GM12801 (cell line): ENCODE data around the gene ACSL1.

Source experiments
- CTCF ChIP-seq: IDR thresholded peaks from one replicate; pipeline ENCODE4 v1.5.1; 2011; ENCODE audit warnings: control low read depth; ENCODE audit not compliant: insufficient read length; ENCODE audit errors: extremely low read depth

The ACSL1 gene

GRCh38 chr4:184825896-184826690 lies at the start of gene ACSL1:
TSS of gene ACSL1 (minus strand) at chr4:184825968. CDS start at chr4:184803514, 22,454 bp downstream.
- TF ChIP-seq CTCF = no peak

GRCh38 chr4:184873054-184873453 lies 47.3 kb upstream of the ACSL1 start:
- no peak for TF ChIP-seq CTCF

- no peak for TF ChIP-seq CTCF
Measured at GRCh38 chr4:184870718-184871117, 45.0 kb upstream of the ACSL1 start.

GRCh38 chr4:184868623-184869022 lies 42.9 kb upstream of the ACSL1 start:
- TF ChIP-seq CTCF = no peak

- TF ChIP-seq CTCF = no peak
Measured at GRCh38 chr4:184863916-184864315, 38.1 kb upstream of the ACSL1 start.

GRCh38 chr4:184861047-184861446 lies 35.3 kb upstream of the ACSL1 start:
- no peak for TF ChIP-seq CTCF

- TF ChIP-seq CTCF = no peak
Measured at GRCh38 chr4:184860018-184860779, 34.4 kb upstream of the ACSL1 start.
